LNCAP (cell line): Measurements from ENCODE around the gene DDX41.

Source experiments
- TF ChIP-seq, protein P1 (sequence below): fragments of 450-650 bp; IDR thresholded peaks from 2 replicates; pipeline ENCODE4 v1.5.1; 2017; ENCODE audit warnings: mild to moderate bottlenecking

The DDX41 gene

DNA sequence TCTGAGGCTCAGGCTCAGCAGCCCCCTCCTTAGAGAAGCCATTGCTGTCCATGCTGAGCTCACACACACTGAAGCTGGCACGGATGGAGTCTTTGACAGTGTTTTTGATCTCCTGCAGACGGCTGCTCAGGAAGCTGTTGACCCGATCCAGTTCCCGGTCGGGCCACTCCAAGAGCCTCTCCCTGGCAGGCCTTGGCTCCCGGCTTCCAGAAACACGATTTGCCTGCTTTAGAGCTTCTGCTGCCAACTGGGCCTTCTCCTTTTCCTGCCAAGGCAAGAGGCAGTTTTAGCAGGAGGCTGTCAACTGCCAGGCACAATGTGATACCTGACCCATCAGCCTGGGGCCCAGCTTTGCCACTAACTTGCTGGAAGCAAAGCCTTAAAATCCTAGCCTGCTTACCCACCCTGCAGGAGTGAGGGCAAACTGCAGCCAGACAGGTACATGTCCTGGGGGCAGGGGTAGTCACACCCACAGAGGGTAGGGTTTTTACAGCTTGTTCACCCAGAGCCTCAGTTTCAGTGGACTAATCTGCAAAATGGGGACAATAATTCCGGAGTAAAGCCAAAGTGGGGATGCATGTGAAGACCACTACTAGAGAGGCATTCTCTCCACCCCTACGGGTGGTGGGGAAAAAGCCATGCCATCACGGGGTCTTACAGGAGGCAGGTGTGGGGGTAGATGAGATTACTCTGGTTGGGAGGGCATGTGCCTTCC is 8.3 kb upstream of the DDX41 start:
- TF ChIP-seq, protein P1, sequence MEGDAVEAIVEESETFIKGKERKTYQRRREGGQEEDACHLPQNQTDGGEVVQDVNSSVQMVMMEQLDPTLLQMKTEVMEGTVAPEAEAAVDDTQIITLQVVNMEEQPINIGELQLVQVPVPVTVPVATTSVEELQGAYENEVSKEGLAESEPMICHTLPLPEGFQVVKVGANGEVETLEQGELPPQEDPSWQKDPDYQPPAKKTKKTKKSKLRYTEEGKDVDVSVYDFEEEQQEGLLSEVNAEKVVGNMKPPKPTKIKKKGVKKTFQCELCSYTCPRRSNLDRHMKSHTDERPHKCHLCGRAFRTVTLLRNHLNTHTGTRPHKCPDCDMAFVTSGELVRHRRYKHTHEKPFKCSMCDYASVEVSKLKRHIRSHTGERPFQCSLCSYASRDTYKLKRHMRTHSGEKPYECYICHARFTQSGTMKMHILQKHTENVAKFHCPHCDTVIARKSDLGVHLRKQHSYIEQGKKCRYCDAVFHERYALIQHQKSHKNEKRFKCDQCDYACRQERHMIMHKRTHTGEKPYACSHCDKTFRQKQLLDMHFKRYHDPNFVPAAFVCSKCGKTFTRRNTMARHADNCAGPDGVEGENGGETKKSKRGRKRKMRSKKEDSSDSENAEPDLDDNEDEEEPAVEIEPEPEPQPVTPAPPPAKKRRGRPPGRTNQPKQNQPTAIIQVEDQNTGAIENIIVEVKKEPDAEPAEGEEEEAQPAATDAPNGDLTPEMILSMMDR = no peak

DNA sequence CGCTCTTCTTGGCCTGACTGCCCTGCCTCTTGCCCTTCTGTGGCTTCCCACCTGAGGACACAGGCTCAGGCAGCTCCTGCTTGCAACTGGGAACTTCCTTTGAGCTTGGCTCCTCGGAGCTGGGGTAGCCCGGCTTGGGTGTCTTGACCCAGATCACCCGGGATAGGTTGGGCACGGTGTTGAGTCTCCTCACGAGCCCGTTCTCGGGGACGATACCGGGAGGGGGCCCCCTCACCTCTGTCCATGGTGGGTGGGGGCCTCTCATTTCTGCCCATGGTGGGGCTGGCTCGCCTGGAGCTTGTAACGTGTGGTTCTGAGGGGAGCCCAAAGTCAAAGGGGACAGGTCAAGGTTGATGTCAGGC is 7.8 kb upstream of the DDX41 start:
- TF ChIP-seq, protein P1 = no peak

DNA sequence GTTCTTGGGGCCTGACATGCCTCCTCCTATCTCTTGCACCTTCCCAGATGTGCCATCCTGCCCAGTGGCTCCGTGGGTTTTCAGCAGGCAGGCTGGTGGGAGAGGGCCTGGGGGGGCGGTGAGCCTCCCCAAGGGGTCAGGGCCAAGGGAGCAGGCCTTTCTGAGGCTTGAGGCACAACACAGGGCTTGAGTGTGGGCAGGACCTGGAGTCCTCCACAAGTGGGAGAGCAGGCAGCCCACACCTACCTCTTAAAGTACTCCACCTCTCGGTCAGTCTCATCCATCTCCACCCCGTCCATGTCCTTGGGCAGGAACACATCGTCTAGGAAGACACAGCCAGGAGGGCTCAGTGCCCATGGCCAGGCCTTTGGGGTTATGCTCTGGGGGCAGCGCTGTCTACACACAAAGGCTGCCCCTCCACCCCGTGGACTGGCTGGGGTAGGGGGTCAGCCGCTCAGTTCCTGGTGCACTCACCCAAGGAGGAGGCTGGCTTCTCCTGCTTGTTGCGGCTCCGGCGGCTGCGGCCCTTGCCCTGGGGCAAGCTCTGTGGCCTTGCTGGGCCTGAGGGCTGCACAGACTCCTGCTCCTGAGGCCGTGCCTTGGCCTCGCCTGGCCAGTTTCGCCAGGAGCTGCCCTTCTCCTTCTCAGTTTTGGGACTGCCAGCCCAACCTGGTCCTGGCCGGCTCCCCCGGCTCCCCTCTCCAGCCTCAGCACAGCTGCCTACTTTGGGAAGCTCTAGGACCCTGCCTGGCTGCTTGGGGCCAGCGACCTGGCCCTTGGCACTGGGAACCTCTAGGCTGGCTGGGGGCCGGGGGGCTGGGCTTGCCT is 7.2 kb upstream of the DDX41 start:
- TF ChIP-seq, protein P1 = no peak

- TF ChIP-seq, protein P1 = no peak
These were observed 4.3 kb upstream of the DDX41 start for GRCh38 chr5:177520916-177521513.

DNA sequence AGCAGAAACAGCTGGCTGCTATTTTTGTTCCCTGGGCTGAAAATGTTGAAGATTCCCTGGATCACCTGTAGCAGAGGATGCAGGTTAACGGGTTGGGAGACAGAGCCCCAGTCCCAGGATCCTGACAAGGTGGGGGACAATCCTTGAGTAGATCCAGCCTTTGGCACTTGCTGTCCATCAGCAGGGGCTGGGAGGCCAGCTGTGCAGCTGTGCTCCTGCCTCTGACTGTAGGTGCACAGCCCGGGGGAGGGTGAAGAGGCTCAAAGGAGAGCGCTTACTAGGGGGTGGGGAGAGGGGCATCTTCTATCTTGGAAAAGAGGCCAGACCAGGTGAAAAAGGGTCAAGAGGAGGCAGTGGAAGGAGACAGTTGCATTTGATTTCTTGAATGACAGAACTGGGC is 3.5 kb upstream of the DDX41 start:
- TF ChIP-seq, protein P1 = no peak

DNA sequence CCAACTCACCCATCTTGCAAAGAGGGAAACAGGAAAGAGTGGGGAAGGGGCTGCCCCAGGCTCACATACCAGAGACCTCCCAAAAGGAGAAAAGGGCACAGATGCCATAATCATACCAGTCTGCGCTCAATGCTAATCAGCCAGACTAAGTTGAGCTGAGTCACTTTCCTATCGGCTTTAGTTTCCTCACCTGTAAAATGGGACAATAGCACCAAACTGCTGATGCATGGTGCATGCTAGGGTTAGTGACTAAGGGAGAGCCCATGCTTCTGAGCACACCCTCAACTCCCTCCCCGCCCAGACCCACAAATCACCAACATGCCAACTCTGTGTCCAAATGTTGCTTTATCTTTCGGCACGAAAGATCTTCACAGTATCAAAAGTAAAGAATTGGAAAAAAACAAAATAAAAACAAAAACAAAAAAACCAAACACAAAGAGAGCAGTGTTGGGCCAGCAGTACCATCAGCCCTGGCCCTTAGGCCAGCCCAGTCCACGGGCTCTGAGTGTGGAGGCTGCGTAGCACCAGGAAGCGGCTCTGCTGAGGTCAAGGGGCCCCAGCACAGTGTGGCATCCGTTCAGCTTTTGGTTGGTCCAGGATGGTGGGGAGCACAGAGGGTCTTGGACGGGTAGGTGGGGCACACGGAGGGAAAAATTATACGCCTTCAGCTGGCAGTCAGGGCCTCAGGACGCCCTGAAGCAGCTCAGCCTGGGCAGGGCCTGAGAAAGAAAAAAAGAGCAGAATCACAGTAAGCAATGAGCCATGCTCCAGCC is 2.9 kb upstream of the DDX41 start:
- TF ChIP-seq, protein P1 = no peak

DNA sequence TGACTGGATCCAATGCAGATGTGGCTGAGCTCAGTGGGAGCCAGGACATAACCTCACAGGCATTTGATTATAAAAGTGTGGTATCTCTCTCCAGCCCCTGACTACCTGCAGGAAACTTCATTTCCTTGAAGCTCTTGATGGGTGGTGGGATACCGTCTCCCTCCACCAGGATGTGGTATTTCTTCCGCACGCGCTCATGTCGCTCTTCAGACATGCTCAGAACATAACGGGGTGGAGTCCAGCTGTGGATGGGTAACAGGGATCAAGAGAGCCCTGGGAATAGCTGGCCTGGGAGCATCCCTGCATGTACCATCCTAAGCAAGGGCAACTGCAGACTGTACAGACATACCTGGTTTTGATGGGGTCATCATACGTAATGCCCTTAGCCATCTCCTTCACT is 1.2 kb downstream of the DDX41 start:
- TF ChIP-seq, protein P1 = no peak
